Activated naive CD4-positive, alpha-beta T cell treated with anti-CD3 and anti-CD28 coated beads, Interleukin-2, amount 50 U/mL, for 24 hours (primary cell): Measurements from ENCODE around the gene ADCY1.

Experiments used
- H3K27ac Mint-ChIP-seq: one replicate; pipeline ENCODE4 v1.8.0; 2021; ENCODE audit warnings: mild to moderate bottlenecking, mixed read lengths
- H3K27me3 Mint-ChIP-seq: one replicate; pipeline ENCODE4 v1.8.0; 2021; ENCODE audit warnings: mixed read lengths
- H3K36me3 Mint-ChIP-seq: one replicate; pipeline ENCODE4 v1.8.0; 2021; ENCODE audit warnings: mixed read lengths
- H3K4me1 Mint-ChIP-seq: one replicate; pipeline ENCODE4 v1.8.0; 2021; ENCODE audit warnings: mixed read lengths
- H3K4me3 Mint-ChIP-seq: one replicate; pipeline ENCODE4 v1.8.0; 2021; ENCODE audit warnings: mild to moderate bottlenecking, mixed read lengths
- H3K9me3 Mint-ChIP-seq: one replicate; pipeline ENCODE4 v1.8.0; 2021; ENCODE audit warnings: mixed read lengths

ADCY1 gene

DNA sequence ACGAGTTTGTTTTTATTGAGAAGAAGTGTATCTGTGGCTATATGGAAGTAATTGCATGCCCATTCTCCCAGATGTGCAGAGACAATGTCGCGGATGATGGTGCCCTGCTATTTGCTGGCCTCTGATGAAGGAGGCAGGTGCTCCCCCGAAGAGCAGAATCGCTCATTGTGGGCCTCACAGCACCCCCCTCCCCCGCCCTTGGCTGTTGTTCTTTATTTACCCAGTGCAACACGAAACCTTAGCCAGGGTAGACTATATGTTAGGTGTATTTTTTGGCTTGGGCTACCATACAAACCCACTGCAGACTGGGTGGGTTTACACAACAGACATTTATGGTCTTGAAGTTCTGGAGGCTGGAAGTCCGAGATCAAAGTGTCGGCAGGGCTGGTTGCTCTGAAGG lies 3.4 kb upstream of the ADCY1 start:
- Mint-ChIP-seq H3K4me1 (no peaks in the 10 kb centered on the region), H3K27ac (no peak overlapping the region), H3K36me3 (no peaks in the 10 kb centered on the region), H3K27me3 (peaks cover 19% of the 10 kb centered on the region), H3K4me3 (no peak overlapping the region), H3K9me3 (no peaks in the 10 kb centered on the region)

DNA sequence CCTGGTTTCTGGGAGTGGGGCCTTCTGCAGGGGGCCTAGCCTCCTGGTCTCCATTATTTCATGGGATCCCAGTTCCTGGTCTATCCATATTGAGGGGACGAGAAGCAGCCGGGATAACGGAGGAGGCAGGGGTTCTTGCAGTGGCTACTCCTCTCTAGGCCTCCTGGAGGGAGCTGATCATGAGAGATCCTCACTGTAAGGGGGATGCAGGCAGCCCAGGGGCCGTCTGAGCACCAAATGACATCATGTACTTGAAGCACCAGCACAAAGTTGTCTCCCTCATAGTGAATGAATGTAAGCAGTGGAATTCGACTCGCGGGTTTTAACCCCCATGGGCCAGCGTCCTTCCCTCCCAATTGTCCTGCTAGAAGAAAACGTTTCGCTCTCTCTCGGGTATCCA lies 964 bp upstream of the ADCY1 start:
- H3K36me3 Mint-ChIP-seq, result no peaks in the 10 kb centered on the region
- no peaks in the 10 kb centered on the region for H3K9me3 Mint-ChIP-seq
- H3K27me3 Mint-ChIP-seq, result peaks cover 26% of the 10 kb centered on the region
- no peaks in the 10 kb centered on the region for H3K4me1 Mint-ChIP-seq
- H3K4me3 Mint-ChIP-seq, result peak overlapping the region; percentile 39
- H3K27ac Mint-ChIP-seq, result no peak overlapping the region

DNA sequence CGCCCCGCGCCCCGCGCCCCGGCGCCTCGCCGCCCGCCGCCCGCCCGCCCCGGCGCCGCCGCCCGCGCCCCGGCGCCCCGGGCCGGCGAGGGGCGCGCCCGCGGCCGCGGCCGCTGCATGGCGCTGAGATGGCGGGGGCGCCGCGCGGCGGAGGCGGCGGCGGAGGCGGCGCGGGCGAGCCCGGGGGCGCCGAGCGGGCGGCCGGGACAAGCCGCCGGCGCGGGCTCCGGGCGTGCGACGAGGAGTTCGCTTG lies 174 bp downstream of the ADCY1 start:
- H3K27me3 Mint-ChIP-seq, result peaks cover 26% of the 10 kb centered on the region
- H3K27ac Mint-ChIP-seq, result no peak overlapping the region
- no peaks in the 10 kb centered on the region for H3K4me1 Mint-ChIP-seq
- H3K4me3 Mint-ChIP-seq, result no peak overlapping the region
- H3K36me3 Mint-ChIP-seq, result no peaks in the 10 kb centered on the region
- H3K9me3 Mint-ChIP-seq, result no peaks in the 10 kb centered on the region

DNA sequence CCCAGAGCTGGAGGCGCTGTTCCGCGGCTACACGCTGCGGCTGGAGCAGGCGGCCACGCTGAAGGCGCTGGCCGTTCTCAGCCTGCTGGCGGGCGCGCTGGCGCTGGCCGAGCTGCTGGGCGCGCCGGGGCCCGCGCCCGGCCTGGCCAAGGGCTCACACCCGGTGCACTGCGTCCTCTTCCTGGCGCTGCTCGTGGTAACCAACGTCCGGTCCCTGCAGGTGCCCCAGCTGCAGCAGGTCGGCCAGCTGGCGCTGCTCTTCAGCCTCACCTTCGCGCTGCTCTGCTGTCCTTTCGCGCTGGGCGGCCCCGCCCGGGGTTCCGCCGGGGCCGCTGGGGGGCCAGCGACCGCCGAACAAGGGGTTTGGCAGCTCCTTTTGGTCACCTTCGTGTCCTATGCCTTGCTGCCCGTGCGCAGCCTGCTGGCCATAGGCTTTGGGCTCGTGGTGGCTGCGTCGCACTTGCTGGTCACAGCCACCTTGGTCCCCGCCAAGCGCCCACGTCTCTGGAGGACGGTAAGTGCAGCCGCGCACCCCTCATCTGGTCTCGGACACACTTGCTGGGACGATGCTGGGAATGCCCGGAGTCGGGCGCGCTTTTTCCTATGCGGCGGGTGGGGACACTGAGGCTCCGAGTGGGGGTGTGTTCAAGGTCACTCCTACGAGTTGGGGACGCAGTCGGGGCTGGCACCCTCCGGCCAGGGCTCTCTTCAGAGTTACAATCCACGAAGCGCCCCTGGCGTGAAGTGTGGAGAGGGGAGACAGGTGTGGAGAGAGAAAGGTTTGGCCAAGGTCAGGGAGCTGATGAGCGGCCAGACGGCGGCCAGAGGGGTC lies 717 bp downstream of the ADCY1 start:
- no peaks in the 10 kb centered on the region for H3K36me3 Mint-ChIP-seq

DNA sequence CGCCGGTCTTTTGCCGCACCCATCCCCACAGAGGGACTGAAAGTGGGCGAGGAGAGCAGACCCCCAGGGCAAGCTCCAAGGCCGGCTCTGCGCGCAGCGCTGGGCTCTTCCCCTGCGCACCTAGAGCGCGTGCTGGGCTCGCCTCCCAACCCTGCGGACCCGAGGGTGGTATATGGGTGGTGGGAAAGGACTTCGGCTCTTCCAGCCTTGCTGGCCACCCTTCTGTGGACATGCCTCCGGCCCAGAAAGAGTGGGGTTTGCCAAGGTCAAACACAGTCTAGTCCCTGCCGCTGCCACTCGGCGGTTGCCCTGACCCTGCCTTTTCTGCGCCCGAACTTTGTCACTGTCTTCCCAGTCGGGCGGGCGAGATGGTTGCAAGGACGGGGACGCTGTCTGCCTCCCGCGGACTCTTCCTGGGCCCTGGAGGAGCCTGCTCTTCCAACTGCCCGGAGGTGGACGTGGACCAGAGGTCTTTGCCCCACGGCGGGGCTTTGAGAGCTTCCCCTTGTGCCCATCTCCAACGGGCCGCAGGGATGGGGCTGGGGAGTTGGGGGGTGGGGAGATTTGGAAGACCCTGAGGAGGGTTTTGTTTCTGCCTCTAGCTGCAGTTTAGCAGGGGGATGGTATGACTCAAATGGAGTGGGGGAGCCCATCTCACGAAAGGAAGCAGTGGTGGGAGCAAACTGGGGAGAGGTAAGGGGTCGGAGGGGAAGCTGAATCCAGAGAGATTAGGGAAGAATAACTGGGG lies 1.5 kb downstream of the ADCY1 start:
- Mint-ChIP-seq H3K36me3 (no peaks in the 10 kb centered on the region), H3K9me3 (no peaks in the 10 kb centered on the region), H3K27ac (no peak overlapping the region), H3K27me3 (peaks cover 24% of the 10 kb centered on the region), H3K4me1 (no peaks in the 10 kb centered on the region), H3K4me3 (no peak overlapping the region)

More for the DNA sequence above, 717 bp downstream of the ADCY1 start:
- Mint-ChIP-seq H3K9me3 (no peaks in the 10 kb centered on the region), H3K27me3 (peaks cover 26% of the 10 kb centered on the region), H3K4me1 (no peaks in the 10 kb centered on the region), H3K4me3 (no peak overlapping the region), H3K27ac (no peak overlapping the region)

DNA sequence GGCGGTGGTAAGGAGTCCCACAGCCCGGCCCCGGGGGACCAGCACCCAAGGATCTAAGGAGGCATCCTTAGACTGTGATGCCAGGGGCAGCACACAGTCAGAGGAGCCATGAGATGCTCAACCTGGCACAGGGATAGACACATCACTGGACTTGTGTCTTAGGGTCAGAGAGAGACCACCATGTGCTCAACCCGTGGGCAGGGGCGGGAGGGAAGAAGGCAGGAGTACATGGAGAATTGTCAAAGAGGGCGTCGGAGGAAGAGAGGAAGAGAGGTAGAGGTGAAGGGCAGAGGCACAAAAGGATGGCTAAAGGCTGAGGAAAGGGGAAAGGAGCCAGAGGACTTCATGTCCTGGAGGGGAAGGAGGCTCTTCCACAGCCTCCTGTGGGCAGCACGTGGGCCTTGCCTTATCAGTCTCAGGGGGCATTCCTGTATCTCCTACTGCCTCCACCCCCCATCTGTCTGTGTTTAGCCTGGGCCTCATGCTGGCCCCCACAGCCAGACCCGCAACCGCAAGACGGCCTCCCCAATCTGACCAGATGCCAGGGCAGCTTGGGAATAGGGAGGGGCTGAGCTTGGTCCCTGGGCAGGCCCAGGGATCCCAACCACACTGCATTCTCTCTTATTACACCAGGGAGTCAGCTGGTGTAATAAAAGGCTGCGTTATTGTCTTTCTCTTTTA lies 2.2 kb downstream of the ADCY1 start:
- H3K4me1 Mint-ChIP-seq, result no peaks in the 10 kb centered on the region
- H3K27ac Mint-ChIP-seq, result no peak overlapping the region
- H3K27me3 Mint-ChIP-seq, result peaks cover 24% of the 10 kb centered on the region

DNA sequence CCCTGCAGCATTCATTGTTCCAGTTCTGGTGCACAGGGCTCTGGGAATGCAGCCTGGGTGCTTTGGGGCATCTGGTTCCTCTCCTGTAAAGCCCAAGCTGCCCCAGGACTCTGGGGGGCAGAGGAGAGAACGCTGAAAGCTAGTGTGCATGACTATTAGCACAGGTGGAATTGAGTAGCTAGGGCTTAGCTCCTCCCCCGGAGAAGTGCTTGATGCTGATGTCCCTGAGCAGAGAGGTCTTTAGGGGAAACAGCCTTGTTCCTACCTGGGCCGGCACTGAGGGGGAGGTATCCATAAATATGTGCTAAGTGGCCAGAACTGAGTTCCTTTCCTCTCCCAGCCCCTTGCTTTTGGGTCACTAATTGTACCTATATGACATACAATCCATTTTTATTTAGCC lies 3.9 kb downstream of the ADCY1 start:
- Mint-ChIP-seq H3K4me1 (no peaks in the 10 kb centered on the region), H3K36me3 (no peaks in the 10 kb centered on the region), H3K27ac (no peak overlapping the region), H3K27me3 (peaks cover 18% of the 10 kb centered on the region), H3K9me3 (no peaks in the 10 kb centered on the region), H3K4me3 (no peak overlapping the region)

More for the DNA sequence above, 2.2 kb downstream of the ADCY1 start:
- Mint-ChIP-seq H3K9me3 (no peaks in the 10 kb centered on the region), H3K4me3 (no peak overlapping the region), H3K36me3 (no peaks in the 10 kb centered on the region)

DNA sequence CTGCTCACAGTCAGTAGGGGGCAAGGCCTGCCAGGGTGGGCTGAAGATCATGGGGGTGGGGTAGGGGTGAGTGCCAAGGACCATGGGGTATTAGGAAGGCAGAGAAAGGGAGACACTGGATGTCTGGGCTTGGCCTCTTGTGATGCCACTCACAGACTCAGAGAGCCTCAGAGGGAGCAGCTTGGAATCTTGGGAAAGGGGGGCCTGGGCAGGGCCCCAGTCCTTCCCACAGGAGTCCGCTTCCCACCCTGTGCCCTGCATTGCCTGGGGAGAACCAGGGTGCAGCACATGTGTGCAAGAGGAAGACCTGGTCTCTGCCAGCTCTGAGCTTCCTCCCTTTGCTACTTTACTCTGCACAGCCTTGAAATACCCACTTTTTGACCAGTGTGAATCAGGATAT lies 4.3 kb downstream of the ADCY1 start:
- H3K9me3 Mint-ChIP-seq, result no peaks in the 10 kb centered on the region
- H3K27ac Mint-ChIP-seq, result no peak overlapping the region
- H3K4me1 Mint-ChIP-seq, result no peaks in the 10 kb centered on the region
- H3K36me3 Mint-ChIP-seq, result no peaks in the 10 kb centered on the region
- H3K4me3 Mint-ChIP-seq, result no peak overlapping the region
- H3K27me3 Mint-ChIP-seq, result peaks cover 14% of the 10 kb centered on the region

DNA sequence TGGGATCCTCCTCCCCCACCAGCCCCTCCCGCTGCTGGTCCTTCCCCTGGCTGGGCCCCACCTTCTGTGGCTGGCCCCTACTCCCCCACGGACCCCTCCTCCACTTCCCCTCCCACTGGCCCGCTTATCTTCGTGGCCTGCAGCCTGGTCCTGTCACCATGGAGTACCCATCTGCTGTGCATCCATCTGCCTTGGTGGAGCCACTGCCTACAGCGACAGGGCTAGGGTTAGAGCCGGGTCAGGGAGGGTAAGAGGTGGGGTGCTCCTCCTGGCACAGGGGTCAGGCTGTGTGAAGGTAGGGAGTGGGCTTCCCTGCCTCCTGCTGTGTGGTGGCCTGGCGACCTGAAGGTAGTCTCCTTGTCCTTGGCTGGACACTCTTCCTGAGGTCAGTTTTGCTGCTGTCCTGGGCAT lies 5.2 kb downstream of the ADCY1 start:
- H3K9me3 Mint-ChIP-seq, result no peaks in the 10 kb centered on the region
- H3K4me3 Mint-ChIP-seq, result no peak overlapping the region
- no peak overlapping the region for H3K27ac Mint-ChIP-seq
- H3K4me1 Mint-ChIP-seq, result no peaks in the 10 kb centered on the region
- peaks cover 9% of the 10 kb centered on the region for H3K27me3 Mint-ChIP-seq
- no peaks in the 10 kb centered on the region for H3K36me3 Mint-ChIP-seq

DNA sequence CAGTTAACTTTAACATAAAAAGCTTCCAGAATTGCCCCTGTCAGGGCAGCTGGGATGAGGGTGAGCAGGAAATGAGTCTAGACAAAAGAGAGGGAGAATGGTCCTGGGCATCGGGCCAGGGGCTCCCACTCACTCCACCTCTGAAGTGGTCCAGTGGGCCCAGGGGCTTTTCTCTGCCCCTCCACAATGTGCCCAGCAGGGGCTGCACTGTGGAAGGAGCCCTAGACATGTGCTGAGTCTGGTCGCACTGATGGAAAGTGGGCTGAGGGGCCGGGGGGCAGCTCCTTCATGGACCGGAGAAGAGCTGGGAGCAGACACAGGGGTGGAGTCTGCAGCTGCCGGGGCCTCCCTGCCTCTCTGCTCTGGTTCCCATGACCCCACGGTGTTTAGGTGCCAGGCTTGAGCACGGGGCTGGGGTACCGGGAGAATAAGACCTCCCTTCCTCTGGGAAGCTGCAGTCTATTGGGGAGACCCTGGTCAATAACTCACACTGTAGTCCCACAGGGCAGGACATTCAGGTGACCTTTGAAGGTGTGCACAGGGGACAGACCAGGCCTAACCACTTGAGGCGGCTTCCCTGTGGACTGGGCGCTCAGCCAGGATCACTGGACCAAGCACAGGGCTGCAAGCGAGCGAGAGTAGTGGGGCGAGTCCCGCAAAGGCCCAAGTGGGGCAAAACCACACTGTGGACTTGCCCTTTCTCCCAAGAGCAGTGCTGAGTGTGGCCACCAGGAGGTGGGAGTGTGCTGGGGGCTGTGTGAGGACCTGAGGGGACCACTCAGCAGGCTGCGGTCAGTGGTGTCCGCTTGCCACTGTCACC lies 6.1 kb downstream of the ADCY1 start:
- Mint-ChIP-seq H3K4me1 (no peaks in the 10 kb centered on the region), H3K9me3 (no peaks in the 10 kb centered on the region), H3K27me3 (peaks cover 7% of the 10 kb centered on the region)

DNA sequence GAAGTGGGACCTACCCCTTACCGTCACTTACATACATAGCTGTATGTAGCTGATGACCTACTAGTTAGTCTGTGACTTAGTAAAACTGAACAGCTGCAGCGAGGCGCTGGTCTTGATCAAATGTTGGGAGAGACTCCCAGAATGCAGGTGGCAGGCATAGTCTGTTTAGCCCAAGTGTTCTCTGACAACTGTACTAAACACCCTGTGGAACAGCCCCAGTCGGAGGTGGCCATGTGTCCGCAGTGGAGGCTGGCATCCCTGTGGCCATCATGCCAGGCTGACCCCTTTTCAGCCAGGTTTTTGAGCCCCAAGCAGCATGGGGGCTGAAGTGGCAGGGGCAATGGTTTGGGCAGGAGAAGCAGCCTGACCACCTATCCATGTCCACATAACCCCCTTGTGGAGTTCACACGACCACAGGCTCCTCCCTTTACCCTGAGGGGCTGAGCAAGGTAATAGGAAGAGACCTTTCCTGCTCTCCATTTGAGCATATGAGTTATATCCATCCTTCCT lies 7.2 kb downstream of the ADCY1 start:
- Mint-ChIP-seq H3K4me1 (no peaks in the 10 kb centered on the region), H3K4me3 (no peak overlapping the region), H3K27ac (no peak overlapping the region), H3K9me3 (no peaks in the 10 kb centered on the region), H3K36me3 (no peaks in the 10 kb centered on the region), H3K27me3 (peaks cover 3% of the 10 kb centered on the region)

More for the DNA sequence above, 6.1 kb downstream of the ADCY1 start:
- H3K36me3 Mint-ChIP-seq, result no peaks in the 10 kb centered on the region
- H3K27ac Mint-ChIP-seq, result no peak overlapping the region
- no peak overlapping the region for H3K4me3 Mint-ChIP-seq

DNA sequence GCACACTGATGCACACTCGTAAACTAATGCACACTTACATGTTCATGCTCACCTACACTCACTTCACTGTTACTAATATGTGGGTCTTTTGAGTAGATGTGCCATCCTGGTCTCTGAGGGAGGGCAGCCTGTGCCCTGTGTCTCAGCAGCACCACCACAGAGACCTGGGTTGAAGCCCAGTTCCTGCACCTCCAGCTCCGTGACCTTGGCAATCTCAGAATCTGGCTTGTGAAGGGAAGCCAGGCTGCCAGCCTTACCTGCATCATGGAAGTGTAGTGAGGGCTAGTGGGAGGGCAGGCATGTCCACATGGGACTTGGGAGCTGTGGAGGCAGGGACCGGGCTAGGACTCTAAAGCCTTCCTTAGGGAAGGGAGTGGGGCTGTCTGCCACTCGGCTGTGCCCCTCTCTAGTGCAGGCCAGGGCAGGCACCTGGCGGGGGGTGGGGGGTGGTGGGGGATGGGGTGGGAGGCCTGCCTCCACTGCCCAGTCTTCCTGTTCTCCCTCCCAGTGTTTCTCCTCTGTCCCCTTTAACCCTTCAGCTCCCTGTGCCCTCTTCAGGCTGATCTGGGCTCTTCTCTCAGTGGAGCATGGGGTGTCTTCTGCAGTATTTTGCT lies 8.1 kb downstream of the ADCY1 start:
- H3K27ac Mint-ChIP-seq, result no peak overlapping the region
- no peaks in the 10 kb centered on the region for H3K27me3 Mint-ChIP-seq
- no peaks in the 10 kb centered on the region for H3K4me1 Mint-ChIP-seq
- H3K36me3 Mint-ChIP-seq, result no peaks in the 10 kb centered on the region
- H3K4me3 Mint-ChIP-seq, result no peak overlapping the region
- H3K9me3 Mint-ChIP-seq, result no peaks in the 10 kb centered on the region

DNA sequence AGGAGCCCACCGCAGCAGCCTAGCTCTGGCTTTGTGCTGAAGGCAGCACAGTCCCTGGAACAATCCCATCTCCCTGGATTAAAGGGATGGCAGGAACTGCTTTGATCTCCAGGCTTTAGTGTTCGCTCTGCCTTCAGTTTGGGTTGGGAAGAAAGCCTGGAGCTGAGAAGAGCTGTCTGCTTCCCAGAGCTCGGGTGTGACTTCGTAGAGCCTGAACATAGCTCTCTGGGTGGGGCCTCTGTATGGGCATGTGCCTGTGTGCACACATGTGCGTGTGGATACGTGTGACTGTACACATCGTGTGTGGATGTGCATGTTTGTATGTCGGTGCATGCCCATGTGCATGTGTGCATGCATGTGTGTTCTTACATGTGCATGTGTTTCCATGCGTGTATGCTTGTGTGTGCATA lies 8.7 kb downstream of the ADCY1 start:
- H3K27ac Mint-ChIP-seq, result no peak overlapping the region
- H3K4me3 Mint-ChIP-seq, result no peak overlapping the region
- no peaks in the 10 kb centered on the region for H3K4me1 Mint-ChIP-seq
- H3K36me3 Mint-ChIP-seq, result no peaks in the 10 kb centered on the region
- no peaks in the 10 kb centered on the region for H3K27me3 Mint-ChIP-seq
- H3K9me3 Mint-ChIP-seq, result no peaks in the 10 kb centered on the region

DNA sequence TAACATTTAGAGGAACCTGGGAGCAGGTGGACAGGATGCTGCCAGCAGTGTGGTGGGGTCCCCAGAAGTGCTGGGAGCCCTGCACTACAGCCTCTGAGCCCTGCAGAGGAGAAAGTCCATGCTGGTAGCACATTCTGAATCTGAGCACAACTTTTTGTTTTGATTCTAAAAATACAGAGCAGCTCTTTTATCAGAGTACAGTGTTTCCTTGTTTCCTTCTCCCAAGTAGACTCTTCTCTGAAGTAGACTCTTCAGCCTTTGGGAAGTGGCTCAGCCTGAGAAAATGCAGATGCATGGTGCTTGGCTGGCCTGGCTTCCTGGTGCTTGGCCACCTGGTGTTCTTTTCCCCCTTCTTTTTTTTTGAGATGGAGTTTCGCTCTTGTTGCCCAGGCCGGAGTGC lies 9.1 kb downstream of the ADCY1 start:
- H3K36me3 Mint-ChIP-seq, result no peaks in the 10 kb centered on the region
- no peaks in the 10 kb centered on the region for H3K9me3 Mint-ChIP-seq
- no peaks in the 10 kb centered on the region for H3K27me3 Mint-ChIP-seq
- H3K4me1 Mint-ChIP-seq, result no peaks in the 10 kb centered on the region
- no peak overlapping the region for H3K27ac Mint-ChIP-seq
- no peak overlapping the region for H3K4me3 Mint-ChIP-seq
